Fibroblast of skin of scalp (primary cell): ENCODE results near the gene EDEM1.

ENCODE experiments used
- DNase-seq: peaks from one replicate; pipeline ENCODE4 v3.0.0-alpha.2; 2013

The EDEM1 gene

DNA sequence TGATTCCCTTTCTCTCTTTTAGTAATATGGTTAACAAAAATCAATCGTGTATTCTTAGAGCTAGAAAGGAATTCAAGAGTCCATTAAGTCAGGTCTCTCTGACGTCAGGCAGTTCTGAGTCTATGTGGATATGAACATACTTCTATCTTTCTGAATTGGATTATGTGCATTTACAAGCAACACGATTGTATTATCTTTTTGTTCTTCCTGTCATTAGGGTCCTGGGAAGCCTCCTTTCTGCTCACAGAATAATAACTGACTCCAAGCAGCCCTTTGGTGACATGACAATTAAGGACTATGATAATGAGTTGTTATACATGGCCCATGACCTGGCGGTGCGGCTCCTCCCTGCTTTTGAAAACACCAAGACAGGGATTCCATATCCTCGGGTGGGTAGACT is 14.0 kb downstream of the EDEM1 start:
- DNase-seq = no peak

DNA sequence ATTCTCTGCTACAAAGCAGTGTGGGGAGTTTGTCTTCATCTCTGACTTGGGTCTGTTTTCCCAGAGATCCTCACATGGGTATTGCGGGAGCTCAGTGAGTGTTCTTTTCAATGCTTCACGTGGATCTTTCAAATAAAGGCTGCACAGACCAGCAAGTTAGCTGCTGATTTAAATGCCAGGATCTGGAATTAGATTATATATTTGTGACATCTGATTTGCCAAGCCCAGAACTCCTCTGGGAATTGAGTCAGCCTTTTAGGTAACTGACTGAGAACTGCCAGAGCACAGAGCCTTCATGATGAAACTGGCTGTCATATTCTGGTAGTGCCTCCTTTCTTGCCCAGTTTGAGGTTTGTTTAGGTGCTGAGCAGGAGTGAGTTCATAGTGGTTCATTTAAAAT is 14.7 kb downstream of the EDEM1 start:
- DNase-seq = peak; percentile 85

GRCh38 chr3:5205165-5205941 is 17.8 kb downstream of the EDEM1 start:
- peak; percentile 13 for DNase-seq

GRCh38 chr3:5210926-5211325 is 23.4 kb downstream of the EDEM1 start:
- DNase-seq = no peak

- DNase-seq = no peak
Measured at GRCh38 chr3:5212628-5213573, 25.4 kb downstream of the EDEM1 start.

GRCh38 chr3:5213574-5213966 is 26.1 kb downstream of the EDEM1 start:
- no peak for DNase-seq

DNA sequence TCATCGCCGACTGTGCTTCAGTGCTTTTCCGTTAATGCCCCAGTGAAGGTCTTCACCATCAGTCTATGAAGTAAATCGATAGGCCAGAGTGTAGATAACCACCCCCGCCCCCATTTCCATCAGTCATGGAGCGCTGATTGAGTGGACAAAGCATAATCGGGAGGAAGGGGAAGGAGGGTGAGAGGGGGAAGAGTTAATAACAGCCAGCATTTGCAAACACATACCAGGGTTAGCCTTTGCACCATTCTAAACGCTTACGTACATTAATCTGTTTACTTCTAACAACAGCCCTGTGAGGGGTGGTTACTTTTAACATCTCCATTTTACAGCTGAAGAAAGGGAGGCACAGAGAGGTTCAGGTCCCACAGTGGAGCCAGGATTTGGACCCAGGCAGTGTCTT is 26.8 kb downstream of the EDEM1 start:
- no peak for DNase-seq

DNA sequence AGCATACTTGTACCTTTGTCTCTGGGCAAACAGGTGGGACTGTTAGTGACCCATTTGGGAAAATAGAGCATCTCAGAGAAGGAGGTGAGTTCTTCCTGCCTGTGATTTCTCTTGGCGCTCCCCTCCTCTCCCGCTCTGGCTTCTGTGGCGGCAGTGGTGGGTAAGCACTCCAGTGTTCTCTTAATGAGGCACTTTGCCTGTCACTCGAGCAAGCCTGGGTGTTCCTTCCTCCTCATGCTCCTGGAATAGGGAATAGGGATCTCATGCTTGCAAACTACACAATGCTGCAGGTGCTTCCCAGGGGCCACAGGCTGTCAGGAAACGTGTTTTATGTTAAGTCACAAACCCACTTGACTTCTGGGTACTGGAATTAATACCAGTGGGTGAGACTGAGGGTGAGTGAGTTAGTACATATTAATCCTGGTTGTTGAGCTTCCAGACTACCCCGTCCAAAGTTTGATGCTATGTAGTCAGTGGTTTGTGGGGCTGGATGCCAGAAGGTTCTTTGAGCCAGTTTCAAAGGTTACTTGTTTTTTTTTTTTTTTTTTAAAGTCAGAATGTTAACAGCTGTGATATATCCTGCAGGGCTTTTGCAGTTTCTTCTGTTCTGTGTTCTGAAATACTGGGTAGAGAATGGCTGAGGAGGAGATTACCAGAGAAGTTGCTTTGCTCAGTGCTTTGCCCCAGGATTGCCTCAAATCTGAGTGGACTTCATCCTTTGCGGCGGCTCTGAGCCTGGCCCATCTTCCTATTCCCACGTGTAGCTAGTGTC is 30.5 kb downstream of the EDEM1 start:
- no peak for DNase-seq

DNA sequence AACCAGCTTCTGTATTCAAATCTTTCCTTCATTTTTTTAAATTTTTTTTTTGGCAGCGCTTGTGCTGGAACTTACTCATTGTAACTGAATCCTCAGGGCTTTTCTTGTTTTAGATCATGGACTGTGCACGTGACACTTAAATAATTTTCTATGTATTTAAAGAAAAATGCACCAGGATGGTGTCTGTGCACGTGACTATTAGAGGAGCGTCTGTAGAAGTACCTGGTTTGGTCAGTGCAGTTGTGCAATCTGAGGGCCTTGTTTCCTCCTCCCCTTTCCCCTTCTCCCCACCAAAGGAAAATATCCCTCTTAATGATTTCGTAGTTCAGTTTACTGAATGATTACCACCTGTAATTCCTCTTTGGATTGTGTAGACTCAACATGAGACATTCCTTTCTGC is 31.3 kb downstream of the EDEM1 start:
- DNase-seq = no peak

GRCh38 chr3:5219216-5219615 is 31.7 kb downstream of the EDEM1 start:
- DNase-seq = no peak

DNA sequence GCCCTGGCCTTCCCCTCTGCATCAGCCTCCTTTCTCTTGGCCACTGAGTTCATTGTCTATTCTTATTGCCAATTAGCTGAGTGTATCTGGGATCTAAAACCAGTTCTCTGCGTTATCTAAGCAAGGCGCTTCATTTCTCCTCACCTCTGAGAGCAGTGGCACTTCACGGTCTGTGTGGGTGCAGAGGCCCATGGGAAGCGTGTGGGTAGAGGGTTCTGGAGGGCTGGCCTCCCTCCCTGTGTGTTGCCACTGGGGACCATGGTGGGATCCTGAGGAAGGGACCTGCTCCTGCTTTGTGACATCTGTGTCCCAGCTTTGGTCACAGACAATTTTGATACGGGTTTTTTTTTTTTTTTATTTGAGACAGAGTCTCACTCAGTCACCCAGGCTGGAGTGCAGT is 32.7 kb downstream of the EDEM1 start:
- DNase-seq = no peak

GRCh38 chr3:5220667-5221431 is 33.3 kb downstream of the EDEM1 start:
- DNase-seq = no peak

DNA sequence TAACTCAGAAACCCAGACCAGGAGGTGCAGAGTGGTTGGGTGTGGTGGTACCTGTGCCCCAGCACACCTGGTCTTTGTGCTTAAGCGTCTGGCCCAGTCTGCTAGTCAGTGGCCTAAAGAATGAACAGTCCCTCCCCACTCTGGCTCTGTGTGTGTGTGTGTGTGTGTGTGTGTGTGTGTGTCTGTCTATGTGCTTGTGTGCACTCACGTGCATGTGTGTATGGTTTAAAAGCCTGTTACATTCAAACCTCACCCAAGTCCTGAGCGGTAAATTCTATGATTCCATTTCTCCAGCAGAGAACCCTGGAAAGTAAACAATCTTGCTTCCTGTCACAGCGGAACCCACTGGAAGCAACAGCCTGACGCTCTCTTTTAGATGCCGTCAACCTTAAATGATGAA is 34.2 kb downstream of the EDEM1 start:
- DNase-seq = no peak

DNA sequence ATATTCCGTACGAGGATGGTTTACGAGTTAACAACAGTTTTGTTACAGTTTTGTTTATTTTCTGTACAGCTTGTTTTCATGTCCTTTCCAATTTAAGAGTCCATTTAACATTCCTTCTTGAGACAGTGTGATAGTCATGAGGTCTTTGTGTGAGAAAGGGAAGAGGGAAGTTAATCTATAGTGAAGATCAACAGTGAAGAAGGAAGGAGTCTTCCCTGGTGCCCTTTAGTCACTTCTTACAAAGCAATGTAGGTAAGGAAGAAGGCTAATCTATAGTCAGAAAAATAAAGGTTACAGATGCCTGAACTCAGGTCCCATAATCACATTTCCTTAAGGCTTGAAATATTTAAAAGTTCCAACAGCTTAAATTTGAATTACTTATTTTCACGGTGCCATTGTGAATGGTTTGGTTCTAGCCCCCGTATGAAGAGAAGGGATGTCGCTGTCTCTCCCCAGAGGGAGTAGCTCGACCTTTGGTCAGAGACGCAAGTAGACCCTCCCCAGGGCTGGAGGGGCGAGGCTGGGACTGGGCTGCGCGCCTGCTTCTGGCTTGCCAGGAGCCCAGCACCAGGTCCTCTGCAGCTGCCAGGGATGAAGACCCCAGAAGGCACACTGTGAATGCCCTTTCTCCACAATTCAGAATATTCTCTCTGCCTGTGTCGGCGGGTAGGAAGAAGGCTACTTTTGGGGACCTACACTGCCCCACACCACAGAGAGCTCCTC is 34.9 kb downstream of the EDEM1 start:
- no peak for DNase-seq

DNA sequence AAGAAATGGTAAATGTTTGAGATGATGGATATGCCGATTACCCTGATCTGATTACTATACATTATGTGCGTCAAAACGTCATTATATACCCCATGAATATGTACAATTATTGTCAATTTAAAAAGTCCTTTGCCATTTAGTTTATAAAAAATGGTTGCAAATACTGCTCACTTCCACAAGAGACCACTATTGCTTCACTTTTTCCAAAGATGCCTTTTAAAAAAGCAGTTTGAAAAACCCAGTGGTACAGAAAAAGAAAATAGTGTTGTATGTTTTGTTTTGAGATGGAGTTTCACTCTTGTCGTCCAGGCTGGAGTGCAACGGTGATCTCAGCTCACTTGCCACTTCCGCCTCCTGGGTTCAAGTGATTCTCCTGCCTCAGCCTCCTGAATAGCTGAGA is 39.3 kb downstream of the EDEM1 start:
- peak; percentile 46 for DNase-seq

DNA sequence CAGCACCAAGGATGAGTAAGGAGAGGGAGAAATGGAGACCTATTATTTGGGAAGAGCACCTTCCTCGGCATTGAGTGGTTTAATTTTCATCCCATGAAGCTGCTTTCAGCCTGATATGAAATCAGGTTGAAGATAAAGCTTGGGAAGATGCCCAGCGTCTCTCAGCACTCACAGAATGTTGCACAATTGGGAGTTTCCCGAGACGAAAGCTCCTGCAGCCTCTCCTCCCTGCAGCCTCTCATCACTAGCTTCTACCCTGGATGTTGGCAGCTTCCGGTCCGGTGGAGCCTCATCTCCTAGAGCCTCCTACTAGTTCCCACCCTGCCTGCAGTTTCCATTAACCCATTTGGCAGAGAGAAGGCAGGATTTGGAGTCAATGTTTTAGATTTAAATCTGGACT is 40.3 kb downstream of the EDEM1 start:
- no peak for DNase-seq

- no peak for DNase-seq
Measured at GRCh38 chr3:5229414-5229813, 41.9 kb downstream of the EDEM1 start.

DNA sequence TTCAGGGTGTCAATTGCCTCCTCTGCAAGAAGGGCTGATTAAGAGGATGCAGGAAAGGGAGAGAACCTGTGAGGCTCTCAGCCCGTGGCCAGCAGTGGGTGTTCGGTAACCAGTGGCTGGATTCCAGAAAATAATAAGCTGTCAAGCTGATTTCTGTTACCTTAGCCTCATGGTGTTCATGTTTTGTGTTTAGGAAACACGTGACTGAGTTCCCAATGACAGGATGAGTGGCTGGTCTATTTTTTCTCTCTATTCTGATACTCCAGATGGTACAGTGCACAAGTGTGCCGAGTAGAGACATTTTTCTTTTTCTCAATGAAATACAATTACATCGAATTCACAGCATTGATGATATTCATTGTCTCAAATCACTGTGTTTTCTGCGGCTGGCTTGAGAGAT is 43.6 kb downstream of the EDEM1 start:
- no peak for DNase-seq

DNA sequence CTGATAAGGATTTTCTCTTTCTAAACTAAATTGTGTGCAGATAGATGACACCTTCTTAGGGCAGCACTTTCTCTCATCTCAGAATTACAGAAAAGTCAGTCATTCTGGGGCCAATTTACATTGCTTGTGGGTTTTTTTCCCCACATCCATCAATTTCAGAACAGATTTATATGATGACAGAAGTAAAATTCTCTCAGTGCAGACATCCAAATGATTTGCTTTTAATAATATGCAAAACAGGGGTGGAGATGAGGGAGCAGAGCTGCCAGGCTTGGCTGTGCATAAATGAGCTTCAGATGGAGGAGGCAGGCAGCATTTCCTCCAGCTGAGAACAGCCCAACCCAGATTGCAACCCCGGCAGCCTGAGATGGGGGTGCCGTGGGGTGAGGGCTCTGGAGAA is 44.0 kb downstream of the EDEM1 start:
- DNase-seq = no peak

DNA sequence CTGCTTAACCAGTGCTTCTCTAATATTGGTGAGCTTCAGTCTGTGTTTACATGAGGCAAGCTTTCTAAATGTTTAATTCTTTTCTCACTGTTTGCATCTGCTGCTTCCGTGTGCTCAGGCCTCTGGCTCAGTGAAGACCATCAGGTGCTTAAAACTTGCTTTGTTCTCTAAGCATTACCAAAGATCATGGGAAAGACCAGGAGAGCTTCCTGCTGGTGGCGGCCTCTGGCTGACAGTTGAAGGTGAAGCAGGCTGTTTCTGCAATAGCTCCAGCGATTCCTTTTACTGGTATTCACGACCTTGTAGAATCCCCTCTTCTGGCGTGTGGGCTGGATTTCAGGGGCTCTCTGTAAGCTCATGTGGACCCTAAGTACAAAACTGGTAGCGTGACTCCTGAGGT is 45.1 kb downstream of the EDEM1 start:
- DNase-seq = no peak

GRCh38 chr3:5233026-5233425 is 45.5 kb downstream of the EDEM1 start:
- DNase-seq = no peak

GRCh38 chr3:5235655-5236054 is 48.1 kb downstream of the EDEM1 start:
- no peak for DNase-seq
